ACHN (cell line): Measurements from ENCODE around the gene MAP9.
"Not testable (repeated sequence)": the region's sequence is repeated elsewhere in the genome, so short reads cannot be mapped to it uniquely, and the experiment has no call there.

Experiments
- DNase-seq: peaks from one replicate; pipeline ENCODE4 v3.0.0-alpha.2; 2015
- in situ Hi-C: cut with HindIII; loops from 2 replicates; pipeline ENCODE4 v1.10.0; 2017; ENCODE audit warnings: low sequenced_read_pairs, low pct_ligation_motif_present, low pct_unique_long_range_greater_than_20kb

Gene MAP9

GRCh38 chr4:155376387-155377268 is at the start of gene MAP9:
TSS of gene MAP9 (minus strand) at chr4:155376965. CDS start at chr4:155375850, 1,115 bp downstream.
- in situ Hi-C loops: no loop called here
- DNase-seq: peak; percentile 83

GRCh38 chr4:155424778-155425177 is 48.0 kb upstream of the MAP9 start:
- in situ Hi-C loops: loop anchor here (25.0 kb wide), 1 partner anchor 363 kb away; no protein-coding TSS in a partner anchor
- DNase-seq: not testable (repeated sequence)

- DNase-seq: no peak
Observed at GRCh38 chr4:155423671-155424070, 46.9 kb upstream of the MAP9 start.

GRCh38 chr4:155419266-155419665 is 42.5 kb upstream of the MAP9 start:
- DNase-seq: no peak
- in situ Hi-C loops: loop anchor here (25.0 kb wide), 1 partner anchor 368 kb away; no protein-coding TSS in a partner anchor

More at GRCh38 chr4:155423671-155424070, 46.9 kb upstream of the MAP9 start:
- in situ Hi-C loops: loop anchor here (25.0 kb wide), 1 partner anchor 364 kb away; no protein-coding TSS in a partner anchor

GRCh38 chr4:155415662-155416061 is 38.9 kb upstream of the MAP9 start:
- no peak for DNase-seq
- in situ Hi-C loops: loop anchor here (25.0 kb wide), 1 partner anchor 372 kb away; no protein-coding TSS in a partner anchor

- no peak for DNase-seq
- in situ Hi-C loops: loop anchor here (25.0 kb wide), 1 partner anchor 374 kb away; no protein-coding TSS in a partner anchor
Observed at GRCh38 chr4:155413451-155413850, 36.7 kb upstream of the MAP9 start.

GRCh38 chr4:155411546-155411945 is 34.8 kb upstream of the MAP9 start:
- DNase-seq: no peak
- in situ Hi-C loops: loop anchor here (25.0 kb wide), 1 partner anchor 376 kb away; no protein-coding TSS in a partner anchor

- DNase-seq: no peak
- in situ Hi-C loops: loop anchor here (25.0 kb wide), 1 partner anchor 379 kb away; no protein-coding TSS in a partner anchor
Observed at GRCh38 chr4:155408796-155409195, 32.0 kb upstream of the MAP9 start.

- in situ Hi-C loops: loop anchor here (25.0 kb wide), 1 partner anchor 380 kb away; no protein-coding TSS in a partner anchor
- DNase-seq: no peak
Observed at GRCh38 chr4:155407480-155407879, 30.7 kb upstream of the MAP9 start.

- in situ Hi-C loops: loop anchor here (25.0 kb wide), 1 partner anchor 382 kb away; no protein-coding TSS in a partner anchor
Observed at GRCh38 chr4:155405059-155405458, 28.3 kb upstream of the MAP9 start.

GRCh38 chr4:155403886-155404285 is 27.1 kb upstream of the MAP9 start:
- peak; percentile 71 for DNase-seq
- in situ Hi-C loops: loop anchor here (25.0 kb wide), 1 partner anchor 383 kb away; no protein-coding TSS in a partner anchor

More at GRCh38 chr4:155405059-155405458, 28.3 kb upstream of the MAP9 start:
- no peak for DNase-seq

GRCh38 chr4:155402941-155403340 is 26.2 kb upstream of the MAP9 start:
- in situ Hi-C loops: loop anchor here (25.0 kb wide), 1 partner anchor 384 kb away; no protein-coding TSS in a partner anchor
- peak; percentile 49 for DNase-seq

- in situ Hi-C loops: loop anchor here (25.0 kb wide), 1 partner anchor 386 kb away; no protein-coding TSS in a partner anchor
- DNase-seq: no peak
Observed at GRCh38 chr4:155400893-155401292, 24.1 kb upstream of the MAP9 start.

- DNase-seq: no peak
- in situ Hi-C loops: loop anchor here (25.0 kb wide), 1 partner anchor 387 kb away; no protein-coding TSS in a partner anchor
Observed at GRCh38 chr4:155399974-155400697, 23.4 kb upstream of the MAP9 start.

GRCh38 chr4:155392481-155393184 is 15.9 kb upstream of the MAP9 start:
- in situ Hi-C loops: no loop called here
- DNase-seq: peak; percentile 66

- no peak for DNase-seq
- in situ Hi-C loops: no loop called here
Observed at GRCh38 chr4:155391932-155392331, 15.2 kb upstream of the MAP9 start.

GRCh38 chr4:155388162-155388561 is 11.4 kb upstream of the MAP9 start:
- no peak for DNase-seq
- in situ Hi-C loops: no loop called here

- in situ Hi-C loops: no loop called here
- no peak for DNase-seq
Observed at GRCh38 chr4:155383541-155383940, 6.8 kb upstream of the MAP9 start.
